Lung (tissue), 12 donors: ENCODE data around the gene FAM229A. TPM values are rescaled to one million over a fixed set of nuclear protein-coding genes. Genes with fewer than 3 reads are reported as not detected.

ENCODE experiments used
- ATAC-seq: fragments of 200-7000 bp; cut with Tn5 transposase; one replicate; pipeline ENCODE4 v1.9.1; 2020; ENCODE audit warnings: moderate number of reproducible peaks; ENCODE audit not compliant: insufficient read depth, low FRiP score
- DNase-seq, 3 donors: peaks; one replicate each; pipeline ENCODE4 v3.0.0-alpha.2; 2013 to 2017
- H3K27ac ChIP-seq, 2 donors: one replicate each; pipeline ENCODE4 v1.5.1; 2013; ENCODE audit warnings: mild to moderate bottlenecking in 2 of 2, moderate library complexity in 2 of 2, control low read depth in 1 of 2, inconsistent platforms in 1 of 2, low read depth in 1 of 2, low read length in 1 of 2
- H3K27me3 ChIP-seq, 3 donors: one replicate each; pipeline ENCODE4 v1.5.1; 2013; ENCODE audit warnings: low read length in 2 of 3; ENCODE audit not compliant: control insufficient read depth in 3 of 3, insufficient read depth in 3 of 3
- H3K36me3 ChIP-seq, 4 donors: one replicate each; pipeline ENCODE4 v1.5.1; 2013; ENCODE audit warnings: low read length in 4 of 4, mild to moderate bottlenecking in 1 of 4, moderate library complexity in 1 of 4; ENCODE audit not compliant: control insufficient read depth in 4 of 4, insufficient read depth in 4 of 4
- H3K4me1 ChIP-seq, 5 donors: one replicate each; pipeline ENCODE4 v1.5.1; 2013; ENCODE audit warnings: low read length in 5 of 5, mild to moderate bottlenecking in 2 of 5, moderate library complexity in 1 of 5; ENCODE audit not compliant: control insufficient read depth in 5 of 5, insufficient read depth in 5 of 5
- H3K4me3 ChIP-seq: one replicate; pipeline ENCODE4 v1.5.1; 2013; ENCODE audit warnings: mild to moderate bottlenecking, control low read depth, moderate library complexity
- H3K9ac ChIP-seq, 2 donors: one replicate each; pipeline ENCODE4 v1.5.1; 2013; ENCODE audit warnings: low read length in 2 of 2, control low read depth in 1 of 2; ENCODE audit not compliant: insufficient read depth in 1 of 2
- H3K9me3 ChIP-seq, 4 donors: one replicate each; pipeline ENCODE4 v1.5.1; 2013; ENCODE audit warnings: low read length in 3 of 4, mild to moderate bottlenecking in 1 of 4, moderate library complexity in 1 of 4; ENCODE audit not compliant: control insufficient read depth in 4 of 4, insufficient read depth in 3 of 4
- CTCF ChIP-seq: IDR thresholded peaks from 2 replicates; pipeline ENCODE4 v1.5.1; 2012; ENCODE audit warnings: mild to moderate bottlenecking; ENCODE audit errors: control extremely low read depth, extremely low read depth
- WGBS, 2 donors: extraction: QIAGEN DNeasy Blood & Tissue Kit; methylation state at CpG; one replicate each; pipeline ENCODE4 v1.1.7; 2013; 5-methylcytosine and 5-hydroxymethylcytosine counted together
- polyA plus RNA-seq, 2 donors: library from polyadenylated mRNA; stranded (reverse); fragments of 200-250 nt; gene quantifications; one replicate each; pipeline ENCODE4 v1.2.1, GENCODE V29; 2013
- total RNA-seq, 2 donors: library from RNA; depleted of rRNA in 1 of 2; stranded (reverse); fragments of >200 nt in 1 of 2; gene quantifications; one replicate each; pipeline ENCODE4 v1.2.1, GENCODE V29; 2014 to 2021
- donor health status: control.
- donor health status: control.
- donor health status: Bipolar disorder and iron deficiency.
- donor health status: healthy.
- donor health status: DM: yes; HTN: yes; CAD: no.

FAM229A gene
- total and polyA plus RNA-seq, 4 donors = 2.2 to 7.2 (median 5.1) TPM

GRCh38 chr1:32336963-32337675 lies 25.2 kb downstream of the FAM229A start:
- DNase-seq (peak in 1 of 3 donors; percentile 32), ATAC-seq (no peak)
- Histone ChIP-seq H3K36me3 (peaks cover 6 to 20% (median 8%) of the 10 kb centered on the region in 4 donors), H3K9ac (no peak overlapping the region), H3K4me1 (peaks cover 0 to 30% (median 25%) of the 10 kb centered on the region in 5 donors), H3K27me3 (no peaks in the 10 kb centered on the region), H3K9me3 (no peaks in the 10 kb centered on the region), H3K4me3 (no peak overlapping the region), H3K27ac (peak overlapping the region in 1 of 2 donors; percentile 26)
- no peak for TF ChIP-seq CTCF
- WGBS, 2 donors = 21 to 40% methylated on average over 8 of the region's 8 CpGs

- WGBS, 2 donors = 31 to 34% methylated on average over 15 of the region's 15 CpGs
These were observed 25.7 kb downstream of the FAM229A start for GRCh38 chr1:32336591-32336932.

GRCh38 chr1:32335790-32336590 lies 26.3 kb downstream of the FAM229A start, which contains the start of gene MARCKSL1:
TSS of gene MARCKSL1 (minus strand) at chr1:32336233. CDS start at chr1:32336033, 200 bp downstream.
- ATAC-seq = peak; percentile 70
- peak within 1 kb of the TSS; percentile 51 for H3K4me3 ChIP-seq
- no peak for TF ChIP-seq CTCF
- WGBS, 2 donors = 1% methylated on average over 50 to 95 of the region's 95 CpGs
- peak; percentile 89 to 92 (median 90) for DNase-seq
- peak within 1 kb of the TSS; percentile 37 to 57 for H3K27ac ChIP-seq
- peaks cover 0 to 30% (median 21%) of the 10 kb centered on the region in 5 donors for H3K4me1 ChIP-seq
- peak within 1 kb of the TSS in 1 of 2 donors; percentile 77 for H3K9ac ChIP-seq
- no peaks in the 10 kb centered on the region for H3K27me3 ChIP-seq
- peaks cover 8 to 20% (median 15%) of the 10 kb centered on the region in 4 donors for H3K36me3 ChIP-seq
- no peaks in the 10 kb centered on the region for H3K9me3 ChIP-seq

More at GRCh38 chr1:32336591-32336932, 25.7 kb downstream of the FAM229A start:
- H3K9ac ChIP-seq = no peak overlapping the region
- no peak for TF ChIP-seq CTCF
- H3K4me3 ChIP-seq = no peak overlapping the region
- H3K36me3 ChIP-seq = peaks cover 8 to 20% (median 13%) of the 10 kb centered on the region in 4 donors
- H3K27ac ChIP-seq = no peak overlapping the region
- H3K4me1 ChIP-seq = peaks cover 0 to 30% (median 21%) of the 10 kb centered on the region in 5 donors
- no peaks in the 10 kb centered on the region for H3K27me3 ChIP-seq
- no peaks in the 10 kb centered on the region for H3K9me3 ChIP-seq
- DNase-seq (no peak), ATAC-seq (no peak)
